GM23248 (cell line): ENCODE data around the gene ASB10. TPM values are rescaled to one million over a fixed set of nuclear protein-coding genes. Genes with fewer than 3 reads are reported as not detected.

ENCODE experiments used
- DNase-seq: peaks from one replicate; pipeline ENCODE4 v3.0.0-alpha.2; 2015
- H2AFZ ChIP-seq: fragments of 200-600 bp; sonication (generic); 2 replicates; pipeline ENCODE4 v1.6.1; 2016; ENCODE audit warnings: antibody characterized with exemption
- H3F3A ChIP-seq: fragments of 200-600 bp; sonication (generic); 2 replicates; pipeline ENCODE4 v1.6.1; 2016; ENCODE audit warnings: mild to moderate bottlenecking, antibody characterized with exemption, mixed run types; ENCODE audit not compliant: insufficient read depth
- H3K27ac ChIP-seq: fragments of 200-600 bp; sonication (generic); 2 replicates; pipeline ENCODE4 v1.5.1; 2016; ENCODE audit warnings: mild to moderate bottlenecking
- H3K27me3 ChIP-seq: fragments of 200-600 bp; sonication (generic); replicated peaks from 2 replicates; pipeline ENCODE4 v1.6.1; 2016; ENCODE audit warnings: mild to moderate bottlenecking; ENCODE audit not compliant: insufficient read depth
- H3K36me3 ChIP-seq: fragments of 200-600 bp; sonication (generic); 2 replicates; pipeline ENCODE4 v1.6.1; 2016; ENCODE audit warnings: low read depth, mild to moderate bottlenecking
- H3K4me1 ChIP-seq: fragments of 200-600 bp; sonication (generic); 2 replicates; pipeline ENCODE4 v1.6.1; 2016; ENCODE audit warnings: mild to moderate bottlenecking; ENCODE audit not compliant: insufficient read depth
- H3K4me2 ChIP-seq: fragments of 200-600 bp; sonication (generic); one replicate; pipeline ENCODE4 v1.6.1; 2016; ENCODE audit warnings: mild to moderate bottlenecking; ENCODE audit not compliant: unreplicated experiment
- H3K4me3 ChIP-seq: fragments of 200-600 bp; sonication (generic); 2 replicates; pipeline ENCODE4 v1.5.1; 2016; ENCODE audit warnings: mild to moderate bottlenecking
- H3K79me2 ChIP-seq: fragments of 200-600 bp; sonication (generic); 2 replicates; pipeline ENCODE4 v1.6.1; 2016; ENCODE audit warnings: mild to moderate bottlenecking; ENCODE audit not compliant: insufficient read depth
- H3K9ac ChIP-seq: fragments of 200-600 bp; sonication (generic); 2 replicates; pipeline ENCODE4 v1.6.1; 2016; ENCODE audit warnings: mild to moderate bottlenecking
- H3K9me2 ChIP-seq: fragments of 200-600 bp; sonication (generic); 2 replicates; pipeline ENCODE4 v1.6.1; 2016; ENCODE audit warnings: mixed run types, mild to moderate bottlenecking, moderate library complexity; ENCODE audit not compliant: insufficient read depth
- H3K9me3 ChIP-seq: fragments of 200-600 bp; sonication (generic); one replicate; pipeline ENCODE4 v1.6.1; 2017; ENCODE audit warnings: low read depth
- H4K20me1 ChIP-seq: fragments of 200-600 bp; sonication (generic); 2 replicates; pipeline ENCODE4 v1.6.0; 2016; ENCODE audit not compliant: insufficient read depth
- EZH2 ChIP-seq: fragments of 200-600 bp; sonication (generic); IDR thresholded peaks from 2 replicates; pipeline ENCODE4 v1.6.1; 2018; ENCODE audit warnings: antibody characterized with exemption, mild to moderate bottlenecking; ENCODE audit not compliant: insufficient read depth, poor library complexity, severe bottlenecking
- EZH2phosphoT487 ChIP-seq: fragments of 200-600 bp; sonication (generic); IDR thresholded peaks from 2 replicates; pipeline ENCODE4 v1.6.1; 2018; ENCODE audit warnings: antibody characterized with exemption, moderate library complexity, mild to moderate bottlenecking, low read depth; ENCODE audit not compliant: insufficient read depth
- WGBS, 2 experiments: methylation state at CpG; one replicate each; pipeline ENCODE4 v1.1.6; 2015 to 2017; ENCODE audit warnings: low lambda C conversion rate in 2 of 2, low coverage in 1 of 2; ENCODE audit errors: missing lambda C conversion rate in 2 of 2; 5-methylcytosine and 5-hydroxymethylcytosine counted together
- in situ Hi-C: fragments of 300-500 bp; cut with MboI; formaldehyde crosslinking; loops from 2 replicates; pipeline ENCODE4 v1.15.0; 2020
- polyA plus RNA-seq: library from polyadenylated mRNA; unstranded; fragments of >200 nt; fragmentation: Nextera tagmentation; extraction: Ambion mirVana; gene quantifications from 2 replicates; pipeline ENCODE4 v1.2.1, GENCODE V29; 2016
- total RNA-seq: library from RNA; depleted of rRNA; stranded (reverse); fragments of >200 nt; shearing (Covaris generic); gene quantifications from 2 replicates; pipeline ENCODE4 v1.2.3, GENCODE V29; 2014

ASB10 gene
- total and polyA plus RNA-seq, 2 experiments from 2014 or later: not detected

DNA sequence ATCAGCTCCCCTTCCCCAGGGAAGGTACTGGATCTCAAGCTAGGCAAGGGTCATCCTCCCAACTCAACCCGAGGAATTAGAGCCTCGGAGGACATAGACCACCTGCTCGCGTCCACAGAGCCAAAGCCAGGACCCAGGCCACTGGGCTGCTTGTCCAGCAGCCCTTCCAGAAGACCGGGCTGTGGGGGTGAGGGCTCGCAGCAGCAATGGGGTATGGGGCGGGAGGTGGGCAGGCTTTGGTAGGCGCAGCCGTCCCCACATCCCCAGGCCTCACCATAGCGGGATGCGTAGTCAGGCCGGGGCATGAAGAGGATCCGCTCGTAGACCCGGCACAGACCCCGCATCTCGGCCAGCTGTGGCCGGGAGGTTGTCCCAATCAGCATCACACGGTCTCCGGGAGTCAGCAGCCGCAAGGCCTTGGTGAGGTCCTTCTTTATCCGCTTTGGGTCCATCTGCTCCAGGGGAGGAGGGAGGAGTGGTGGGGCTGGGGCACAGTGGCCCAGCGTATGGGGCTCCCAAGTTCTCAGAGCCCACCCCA, 5.0 kb upstream of the ASB10 start:
- in situ Hi-C loops: no loop called here
- 74 to 77% methylated on average over 23 of the region's 23 CpGs for WGBS, 2 experiments
- H2AFZ ChIP-seq: no peak overlapping the region
- H3K9ac ChIP-seq: no peak overlapping the region
- H3K4me2 ChIP-seq: no peak overlapping the region
- H3K27me3 ChIP-seq: peaks cover 57% of the 10 kb centered on the region
- H3K79me2 ChIP-seq: no peaks in the 10 kb centered on the region
- H4K20me1 ChIP-seq: no peaks in the 10 kb centered on the region
- TF ChIP-seq EZH2phosphoT487 (no peak), EZH2 (no peak)
- no peaks in the 10 kb centered on the region for H3K4me1 ChIP-seq
- no peak for DNase-seq
- H3K27ac ChIP-seq: no peak overlapping the region
- no peaks in the 10 kb centered on the region for H3K36me3 ChIP-seq
- H3K9me3 ChIP-seq: no peaks in the 10 kb centered on the region
- H3K9me2 ChIP-seq: no peaks in the 10 kb centered on the region
- no peak overlapping the region for H3K4me3 ChIP-seq
- no peaks in the 10 kb centered on the region for H3F3A ChIP-seq

- H2AFZ ChIP-seq: no peak overlapping the region
- H3K9me2 ChIP-seq: no peaks in the 10 kb centered on the region
- H3K27me3 ChIP-seq: peaks cover 52% of the 10 kb centered on the region
- DNase-seq: no peak
- no peaks in the 10 kb centered on the region for H3K36me3 ChIP-seq
- no peaks in the 10 kb centered on the region for H3K4me1 ChIP-seq
- no peak overlapping the region for H3K27ac ChIP-seq
- H3K79me2 ChIP-seq: no peaks in the 10 kb centered on the region
- H3K4me2 ChIP-seq: no peak overlapping the region
- in situ Hi-C loops: no loop called here
- TF ChIP-seq EZH2phosphoT487: no peak
- no peak for TF ChIP-seq EZH2
- H3K4me3 ChIP-seq: no peak overlapping the region
- 68 to 71% methylated on average over 12 of the region's 12 CpGs for WGBS, 2 experiments
- H3F3A ChIP-seq: no peaks in the 10 kb centered on the region
- H3K9ac ChIP-seq: no peak overlapping the region
- H4K20me1 ChIP-seq: no peaks in the 10 kb centered on the region
- H3K9me3 ChIP-seq: no peaks in the 10 kb centered on the region
Measured at GRCh38 chr7:151191544-151191943, 4.5 kb upstream of the ASB10 start.

DNA sequence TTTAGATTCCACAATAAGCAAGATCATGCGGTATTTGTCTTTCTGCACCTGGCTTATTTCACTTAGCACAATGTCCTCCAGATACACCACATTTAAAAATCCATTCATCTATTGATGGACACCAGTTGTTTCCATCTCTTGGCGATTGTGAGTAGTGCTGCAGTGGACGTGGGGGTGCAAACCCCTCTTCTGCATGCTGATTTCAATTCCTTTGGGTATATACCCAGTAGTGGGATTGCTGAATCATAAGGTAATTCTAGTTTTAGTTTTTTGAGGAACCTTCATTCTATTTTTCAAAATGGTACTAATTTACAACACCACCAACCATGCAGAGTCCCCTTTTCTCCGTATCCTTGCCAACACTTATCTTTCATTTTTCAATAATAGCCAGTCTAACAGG, 2.0 kb upstream of the ASB10 start:
- Histone ChIP-seq H3K27ac (no peak overlapping the region), H2AFZ (no peak overlapping the region), H3K79me2 (no peaks in the 10 kb centered on the region), H3K9me3 (no peaks in the 10 kb centered on the region), H3K4me1 (no peaks in the 10 kb centered on the region), H3K9ac (no peak overlapping the region), H3F3A (no peaks in the 10 kb centered on the region), H3K36me3 (no peaks in the 10 kb centered on the region), H4K20me1 (no peaks in the 10 kb centered on the region), H3K27me3 (peaks cover 32% of the 10 kb centered on the region), H3K4me2 (no peak overlapping the region), H3K9me2 (no peaks in the 10 kb centered on the region), H3K4me3 (no peak overlapping the region)
- WGBS, 2 experiments: 24 to 31% methylated on average over 4 of the region's 4 CpGs
- TF ChIP-seq EZH2phosphoT487 (no peak), EZH2 (no peak)
- no peak for DNase-seq
- in situ Hi-C loops: no loop called here

GRCh38 chr7:151188252-151188542, 1.1 kb upstream of the ASB10 start:
- Histone ChIP-seq H3K36me3 (no peaks in the 10 kb centered on the region), H3K27me3 (peaks cover 24% of the 10 kb centered on the region), H3K9me2 (no peaks in the 10 kb centered on the region), H3K4me2 (no peak overlapping the region), H3K4me3 (no peak overlapping the region), H4K20me1 (no peaks in the 10 kb centered on the region), H3K4me1 (no peaks in the 10 kb centered on the region), H2AFZ (no peak overlapping the region), H3K9ac (no peak overlapping the region), H3K9me3 (no peaks in the 10 kb centered on the region), H3K27ac (no peak overlapping the region), H3K79me2 (no peaks in the 10 kb centered on the region), H3F3A (no peaks in the 10 kb centered on the region)
- TF ChIP-seq EZH2phosphoT487 (no peak), EZH2 (no peak)
- WGBS, 2 experiments: 37 to 47% methylated on average over 5 of the region's 5 CpGs
- in situ Hi-C loops: no loop called here
- no peak for DNase-seq
